ENCODE results near the gene EFCAB14. TPM values are rescaled to one million over a fixed set of nuclear protein-coding genes. Genes with fewer than 3 reads are reported as not detected.

EFCAB14 gene
- polyA plus RNA-seq, 3 donors, result 16.8 to 47.3 (median 43.4) TPM

- no peak overlapping the region for H3K27ac ChIP-seq (ENCODE audit: low read depth, low read length)
- 79 to 92% (median 88%) methylated on average over 2 of the region's 2 CpGs for WGBS, 3 donors
Observed at GRCh38 chr1:46690931-46691421, 27.9 kb downstream of the EFCAB14 start.

- 66 to 77% (median 72%) methylated on average over 1 of the region's 1 CpG for WGBS, 3 donors
- H3K27ac ChIP-seq (ENCODE audit: low read depth, low read length), result no peak overlapping the region
Observed at GRCh38 chr1:46689897-46690296, 29.0 kb downstream of the EFCAB14 start.

- 37 to 68% (median 58%) methylated on average over 2 of the region's 2 CpGs for WGBS, 3 donors
- no peak overlapping the region for H3K27ac ChIP-seq (ENCODE audit: low read depth, low read length)
Observed at GRCh38 chr1:46689356-46689755, 29.6 kb downstream of the EFCAB14 start.

DNA sequence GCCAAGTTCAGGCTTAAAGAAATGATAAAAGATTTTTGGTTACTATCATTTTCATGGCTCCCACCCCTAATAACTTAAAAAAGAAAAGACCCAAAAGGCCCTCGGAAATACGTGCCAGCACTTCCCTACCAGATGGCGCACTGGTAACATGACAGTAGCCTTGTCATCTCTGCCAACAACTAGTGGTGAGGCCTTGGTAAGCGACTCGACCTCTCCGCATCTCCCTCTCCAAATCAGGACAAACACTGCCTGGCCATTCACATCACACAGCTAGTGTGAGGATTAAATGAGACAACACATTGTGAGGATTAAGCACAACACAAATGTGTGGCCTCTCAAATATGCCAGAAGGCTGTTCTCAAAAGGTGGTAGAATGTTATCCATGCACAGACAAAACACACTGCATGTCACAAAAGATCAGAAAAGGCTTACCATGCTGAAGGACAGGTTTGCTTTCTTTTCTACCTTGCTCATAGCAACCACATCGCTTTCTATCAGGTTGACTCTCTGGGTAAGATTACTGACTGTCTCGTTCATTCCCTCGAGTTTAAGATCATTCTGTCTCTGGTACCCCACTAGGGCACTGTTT is 30.9 kb downstream of the EFCAB14 start:
- 68% methylated on average over 9 of the region's 9 CpGs for WGBS, 3 donors
- H3K27ac ChIP-seq (ENCODE audit: low read depth, low read length), result no peak overlapping the region

DNA sequence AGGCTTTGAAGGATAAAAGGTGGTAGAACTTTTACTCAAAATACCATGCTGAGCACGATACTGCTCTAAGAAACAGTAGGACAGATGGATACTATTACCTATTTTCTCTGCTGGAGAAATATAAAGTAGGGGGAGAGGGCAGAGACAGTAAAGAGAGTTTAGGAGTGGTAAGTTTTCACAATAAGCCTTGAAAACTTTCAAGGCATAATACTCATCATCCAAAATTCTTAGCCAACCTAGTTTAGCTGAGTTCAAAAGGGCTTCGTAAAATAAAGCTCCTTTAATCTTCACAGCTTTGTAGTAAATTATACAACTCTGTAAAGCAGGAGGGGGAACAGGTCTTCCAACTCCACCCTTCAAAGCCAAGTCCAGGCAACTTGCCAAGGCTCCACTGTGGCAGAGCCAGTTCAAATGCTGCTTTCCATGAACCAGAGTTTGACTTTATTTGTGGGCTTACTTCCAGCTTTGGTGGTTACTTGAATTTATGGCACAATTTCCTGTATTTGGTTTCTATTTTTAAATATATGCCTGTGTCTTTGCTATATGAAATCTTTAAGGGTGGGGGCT is 31.7 kb downstream of the EFCAB14 start:
- 33 to 51% (median 44%) methylated on average over 2 of the region's 2 CpGs for WGBS, 3 donors
- H3K27ac ChIP-seq (ENCODE audit: low read depth, low read length), result no peak overlapping the region

GRCh38 chr1:46686255-46686654 is 32.7 kb downstream of the EFCAB14 start:
- no peak overlapping the region for H3K27ac ChIP-seq (ENCODE audit: low read depth, low read length)
- WGBS, 3 donors, result 19 to 53% (median 34%) methylated on average over 1 of the region's 1 CpG

DNA sequence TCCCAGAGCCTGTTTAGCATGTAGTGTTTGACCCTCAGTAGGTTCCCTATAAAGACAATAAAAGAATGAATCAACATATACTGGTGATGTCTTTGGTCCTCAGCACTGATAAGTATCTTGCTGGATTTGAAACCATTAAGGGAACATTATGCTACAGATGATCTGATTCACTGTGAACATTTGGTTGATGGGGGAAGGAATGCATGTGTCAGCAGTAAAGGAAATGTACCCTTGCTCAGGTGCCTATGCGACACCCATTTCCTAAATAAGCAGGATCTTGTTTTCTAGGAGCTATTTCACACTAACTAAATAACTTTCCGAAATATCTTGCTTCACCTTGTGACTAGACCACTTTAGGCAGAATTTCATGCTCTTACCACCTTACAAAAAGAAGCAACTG is 34.2 kb downstream of the EFCAB14 start:
- 90 to 98% (median 93%) methylated on average over 2 of the region's 2 CpGs for whole genome bisulfite sequencing, 3 donors
- H3K27ac ChIP-seq (ENCODE audit: low read depth, low read length), result no peak overlapping the region

GRCh38 chr1:46682064-46682463 is 36.9 kb downstream of the EFCAB14 start:
- 33 to 71% (median 63%) methylated on average over 1 of the region's 1 CpG for WGBS, 3 donors
- no peak overlapping the region for H3K27ac ChIP-seq (ENCODE audit: low read depth, low read length)

DNA sequence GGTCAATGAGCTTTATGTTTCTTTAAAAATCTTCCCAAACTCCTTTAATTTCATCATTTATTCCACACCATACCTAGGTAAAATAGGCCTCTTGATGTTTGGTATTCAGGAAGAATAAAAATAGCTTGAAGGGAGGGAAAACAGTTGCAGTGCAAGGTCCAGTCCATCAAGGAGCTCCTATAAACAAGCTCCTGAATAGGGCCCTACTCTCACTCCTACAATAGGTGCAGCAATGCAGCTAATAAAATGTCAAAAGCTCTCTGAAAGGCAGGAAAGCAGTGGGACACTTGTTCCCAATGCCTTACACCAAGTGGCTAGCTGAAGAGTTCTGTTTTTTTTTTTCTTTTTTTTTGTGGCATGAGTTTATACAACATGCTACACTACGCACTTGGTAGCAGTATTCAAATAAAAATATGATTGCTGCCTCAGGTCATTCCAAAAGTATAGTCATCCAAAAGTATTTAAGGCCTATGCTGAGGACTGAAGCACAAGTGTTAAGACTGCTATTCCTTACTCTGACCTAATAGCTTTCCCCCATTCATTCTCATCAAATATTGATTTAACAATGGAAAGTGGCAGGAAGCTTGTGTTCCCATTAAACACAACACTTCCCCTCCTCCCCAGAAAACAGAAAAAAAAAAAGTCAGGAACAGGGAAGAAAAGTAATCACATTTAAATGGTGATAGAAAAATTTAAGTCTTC is 37.4 kb downstream of the EFCAB14 start:
- WGBS, 3 donors, result 73 to 84% (median 81%) methylated on average over 1 of the region's 1 CpG
- no peak overlapping the region for H3K27ac ChIP-seq (ENCODE audit: low read depth, low read length)

GRCh38 chr1:46679789-46680573 is 38.9 kb downstream of the EFCAB14 start:
- 96 to 99% (median 97%) methylated on average over 6 of the region's 6 CpGs for WGBS, 3 donors
- no peak overlapping the region for H3K27ac ChIP-seq (ENCODE audit: low read depth, low read length)

GRCh38 chr1:46677339-46677738 is 41.6 kb downstream of the EFCAB14 start:
- WGBS, 3 donors, result 97 to 100% (median 100%) methylated on average over 1 of the region's 1 CpG
- no peak overlapping the region for H3K27ac ChIP-seq (ENCODE audit: low read depth, low read length)

DNA sequence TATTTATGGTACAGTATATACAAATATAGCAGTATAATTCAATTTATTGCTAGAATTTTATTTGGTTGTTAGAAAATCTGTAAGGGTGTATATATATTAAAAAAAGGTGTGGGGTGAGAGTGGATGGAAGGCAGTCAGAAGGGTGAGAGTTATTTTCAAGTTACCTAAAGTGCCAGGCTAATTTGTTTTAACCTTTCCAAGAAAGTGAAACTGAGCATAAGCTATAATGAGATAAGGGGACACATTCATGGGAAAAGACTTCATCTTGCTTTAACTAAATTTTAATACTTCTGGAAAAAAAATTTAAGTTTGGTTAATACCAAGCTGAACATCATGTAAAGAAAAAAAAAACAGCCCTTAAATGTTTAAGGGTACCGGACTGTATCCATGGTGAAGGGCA is 42.4 kb downstream of the EFCAB14 start:
- WGBS, 3 donors, result 88 to 92% (median 91%) methylated on average over 1 of the region's 1 CpG
- no peak overlapping the region for H3K27ac ChIP-seq (ENCODE audit: low read depth, low read length)

DNA sequence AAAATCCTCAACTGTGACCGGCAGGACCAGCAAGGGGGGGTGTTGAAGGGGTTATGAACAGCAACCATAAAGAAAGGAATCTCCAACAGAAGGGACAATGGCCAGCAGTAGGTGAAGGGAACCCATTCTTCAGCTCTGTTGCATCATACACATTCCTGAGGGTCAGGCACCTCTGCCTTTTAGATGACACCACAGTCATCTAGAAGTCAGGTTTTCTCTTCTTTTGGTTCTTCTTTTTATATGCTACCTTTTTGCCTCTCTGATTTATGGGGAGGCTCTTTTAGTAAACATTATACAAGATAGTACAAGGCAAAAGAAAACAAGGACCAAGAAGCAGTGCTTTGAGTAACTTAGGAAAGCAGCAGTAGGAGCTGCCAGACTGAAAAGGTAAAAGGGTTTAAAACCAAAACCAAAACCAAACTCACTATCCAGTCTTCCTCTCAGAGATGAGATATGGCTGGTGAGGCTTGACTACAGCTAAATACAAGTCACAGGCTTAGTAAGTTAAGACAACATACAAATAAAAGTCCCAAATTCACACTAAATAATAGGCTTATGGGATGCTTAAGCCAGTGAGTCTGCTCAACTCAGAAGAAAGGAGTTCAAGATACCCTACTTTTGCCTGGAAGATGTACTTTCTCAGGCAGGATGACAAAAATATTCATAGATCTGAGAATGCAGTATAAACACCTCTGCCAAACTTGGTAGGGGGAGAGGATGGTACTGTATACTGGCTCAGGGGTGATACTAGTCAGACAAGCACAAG is 43.2 kb downstream of the EFCAB14 start:
- no peak overlapping the region for H3K27ac ChIP-seq (ENCODE audit: low read depth, low read length)
- WGBS, 3 donors, result 91 to 100% (median 96%) methylated on average over 1 of the region's 1 CpG

- WGBS, 3 donors, result 58 to 85% (median 79%) methylated on average over 3 to 4 of the region's 4 CpGs
- H3K27ac ChIP-seq (ENCODE audit: low read depth, low read length), result no peak overlapping the region
Observed at GRCh38 chr1:46673749-46674182, 45.1 kb downstream of the EFCAB14 start.

DNA sequence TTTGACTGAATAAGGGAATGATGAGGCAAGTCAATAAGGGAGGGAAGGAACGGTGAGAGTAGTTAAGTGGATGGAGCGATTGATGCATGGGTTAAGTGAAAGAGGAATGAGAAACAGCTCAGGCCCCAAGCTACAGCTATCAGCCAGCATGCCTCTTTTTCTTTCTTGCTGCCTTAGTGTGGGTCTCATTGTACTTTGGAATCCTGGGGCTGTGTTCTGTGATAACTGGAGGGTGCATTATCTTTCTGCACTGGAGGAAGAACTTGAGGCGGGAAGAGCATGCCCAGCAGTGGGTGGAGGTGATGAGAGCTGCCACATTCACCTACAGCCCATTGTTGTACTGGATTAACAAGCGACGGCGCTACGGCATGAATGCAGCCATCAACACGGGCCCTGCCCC is 46.2 kb downstream of the EFCAB14 start:
- H3K27ac ChIP-seq (ENCODE audit: low read depth, low read length), result no peak overlapping the region
- 73 to 78% (median 75%) methylated on average over 8 of the region's 8 CpGs for WGBS, 3 donors

- 90 to 98% (median 95%) methylated on average over 3 of the region's 3 CpGs for WGBS, 3 donors
Observed at GRCh38 chr1:46671554-46671953, 47.4 kb downstream of the EFCAB14 start, which contains the start of gene TEX38. TEX38 (plus strand) TSS chr1:46671854; CDS start chr1:46671935, 81 bp downstream.

DNA sequence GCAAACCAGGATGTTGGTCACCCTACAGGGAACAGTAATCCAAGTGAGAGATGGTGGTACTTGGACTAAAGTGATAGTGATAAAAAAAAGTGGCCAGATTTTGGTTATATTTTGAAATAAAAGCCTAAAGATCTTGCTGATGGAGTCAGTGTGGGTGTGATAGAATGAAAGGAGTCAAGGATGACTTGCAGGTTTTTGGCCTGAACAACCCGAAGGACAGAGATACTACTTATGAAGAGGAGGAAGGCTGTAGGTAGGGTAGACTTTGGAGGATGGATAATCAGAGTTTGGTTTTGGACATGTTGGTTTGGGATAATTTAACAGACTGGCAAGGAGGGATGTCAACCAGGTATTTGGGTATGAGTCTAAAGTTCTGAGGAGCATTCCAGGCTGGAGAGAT is 48.8 kb downstream of the EFCAB14 start:
- WGBS, 3 donors, result 76 to 87% (median 79%) methylated on average over 1 of the region's 1 CpG

More at GRCh38 chr1:46671554-46671953, 47.4 kb downstream of the EFCAB14 start, which contains the start of gene TEX38:
- H3K27ac ChIP-seq (ENCODE audit: low read depth, low read length), result no peak within 1 kb of the TSS

More for the DNA sequence above, 48.8 kb downstream of the EFCAB14 start:
- no peak overlapping the region for H3K27ac ChIP-seq (ENCODE audit: low read depth, low read length)

Measured in adipose tissue (tissue), 3 donors.